Left ventricle myocardium inferior (tissue), 1 donor: ENCODE data around the gene HECW1. TPM values are rescaled to one million over a fixed set of nuclear protein-coding genes. Genes with fewer than 3 reads are reported as not detected.

Experiments used
- DNase-seq: peaks from one replicate; pipeline ENCODE4 v3.0.0-alpha.2; 2020
- H3K27ac ChIP-seq: fragments of 200-600 bp; replicated peaks from 2 replicates; pipeline ENCODE4 v1.8.0; 2021
- H3K27me3 ChIP-seq: fragments of 200-600 bp; 2 replicates; pipeline ENCODE4 v1.8.0; 2021; ENCODE audit warnings: low read depth
- H3K36me3 ChIP-seq: fragments of 200-600 bp; 2 replicates; pipeline ENCODE4 v1.8.0; 2021
- H3K4me1 ChIP-seq: fragments of 200-600 bp; 2 replicates; pipeline ENCODE4 v1.8.0; 2021
- H3K4me3 ChIP-seq: fragments of 200-600 bp; 2 replicates; pipeline ENCODE4 v1.8.0; 2021; ENCODE audit warnings: mild to moderate bottlenecking, moderate library complexity
- H3K9me3 ChIP-seq: fragments of 200-600 bp; replicated peaks from 2 replicates; pipeline ENCODE4 v1.8.0; 2021
- CTCF ChIP-seq: fragments of 200-600 bp; IDR thresholded peaks from 2 replicates; pipeline ENCODE4 v1.8.0; 2021; ENCODE audit warnings: antibody characterized with exemption, mild to moderate bottlenecking, borderline replicate concordance
- intact Hi-C: fragments of 100-400 bp; cut with micrococcal nuclease; formaldehyde crosslinking; loops from one replicate; pipeline ENCODE4 v1.11.0; 2022
- total RNA-seq: library from RNA; stranded (reverse); fragmentation: NEBNext Ultra II Directional; extraction: Animal tissue kit (Norgen Biotek cat#: 25700); gene quantifications from one replicate; pipeline ENCODE4 v1.2.1, GENCODE V29; 2021
- donor health status: DM: no; HTN: yes; CAD: no; lungs with severe emphysema.

The HECW1 gene
- total RNA-seq, 1 donor from 2014 or later: not detected

GRCh38 chr7:43295429-43295828 lies 183.0 kb downstream of the HECW1 start:
- Histone ChIP-seq H3K36me3 (no peaks in the 10 kb centered on the region), H3K4me3 (no peak overlapping the region), H3K27me3 (peaks cover 50% of the 10 kb centered on the region), H3K27ac (no peak overlapping the region), H3K9me3 (peaks cover 15% of the 10 kb centered on the region), H3K4me1 (no peaks in the 10 kb centered on the region)
- intact Hi-C loops: no loop called here
- TF ChIP-seq CTCF: no peak
- DNase-seq: no peak

GRCh38 chr7:43296306-43296705 lies 183.9 kb downstream of the HECW1 start:
- Histone ChIP-seq H3K36me3 (no peaks in the 10 kb centered on the region), H3K27me3 (peaks cover 59% of the 10 kb centered on the region), H3K27ac (no peak overlapping the region), H3K4me3 (no peak overlapping the region), H3K9me3 (peaks cover 6% of the 10 kb centered on the region), H3K4me1 (no peaks in the 10 kb centered on the region)
- TF ChIP-seq CTCF: no peak
- intact Hi-C loops: no loop called here
- DNase-seq: no peak

- Histone ChIP-seq H3K27me3 (peaks cover 66% of the 10 kb centered on the region), H3K36me3 (no peaks in the 10 kb centered on the region), H3K4me1 (no peaks in the 10 kb centered on the region), H3K27ac (no peak overlapping the region), H3K9me3 (no peaks in the 10 kb centered on the region), H3K4me3 (no peak overlapping the region)
- no peak for DNase-seq
- TF ChIP-seq CTCF: no peak
- intact Hi-C loops: no loop called here
Measured at GRCh38 chr7:43298617-43299016, 186.2 kb downstream of the HECW1 start.

- Histone ChIP-seq H3K4me3 (no peak overlapping the region), H3K27ac (no peak overlapping the region), H3K36me3 (no peaks in the 10 kb centered on the region), H3K9me3 (no peaks in the 10 kb centered on the region), H3K27me3 (peaks cover 73% of the 10 kb centered on the region), H3K4me1 (no peaks in the 10 kb centered on the region)
- intact Hi-C loops: no loop called here
- no peak for DNase-seq
- no peak for TF ChIP-seq CTCF
Measured at GRCh38 chr7:43300121-43300520, 187.7 kb downstream of the HECW1 start.

GRCh38 chr7:43302211-43302711 lies 189.8 kb downstream of the HECW1 start:
- DNase-seq: no peak
- H3K9me3 ChIP-seq: no peaks in the 10 kb centered on the region
- H3K27me3 ChIP-seq: peaks cover 72% of the 10 kb centered on the region
- H3K36me3 ChIP-seq: no peaks in the 10 kb centered on the region
- H3K27ac ChIP-seq: no peak overlapping the region
- H3K4me3 ChIP-seq: no peak overlapping the region
- no peaks in the 10 kb centered on the region for H3K4me1 ChIP-seq
- intact Hi-C loops: no loop called here
- TF ChIP-seq CTCF: no peak
